Smooth muscle cell (in vitro differentiated cells): ENCODE results near the gene UBAP1L. TPM values are rescaled to one million over a fixed set of nuclear protein-coding genes. Genes with fewer than 3 reads are reported as not detected.

Experiments used
- DNase-seq: peaks from one replicate; lab custom pipeline; 2025; ENCODE audit not compliant: unreplicated experiment; lab: John Stamatoyannopoulos, UW
- H2AFZ ChIP-seq: fragments of 200-600 bp; sonication (generic); 2 replicates; pipeline ENCODE4 v1.6.0; 2016; ENCODE audit warnings: antibody characterized with exemption, low read depth, mild to moderate bottlenecking
- H3F3A ChIP-seq: fragments of 200-600 bp; sonication (generic); 2 replicates; pipeline ENCODE4 v1.6.0; 2017; ENCODE audit warnings: antibody characterized with exemption, low read depth
- H3K27ac ChIP-seq: fragments of 200-600 bp; sonication (generic); 2 replicates; pipeline ENCODE4 v1.5.1; 2016; ENCODE audit warnings: low read depth, mild to moderate bottlenecking
- H3K27me3 ChIP-seq: fragments of 200-600 bp; sonication (generic); 2 replicates; pipeline ENCODE4 v1.6.1; 2016; ENCODE audit warnings: low read depth, mild to moderate bottlenecking
- H3K36me3 ChIP-seq: fragments of 200-600 bp; sonication (generic); 2 replicates; pipeline ENCODE4 v1.5.1; 2016; ENCODE audit warnings: low read depth
- H3K4me1 ChIP-seq: fragments of 200-600 bp; sonication (generic); 2 replicates; pipeline ENCODE4 v1.5.1; 2016; ENCODE audit warnings: low read depth
- H3K4me2 ChIP-seq: fragments of 200-600 bp; sonication (generic); 2 replicates; pipeline ENCODE4 v1.6.0; 2016; ENCODE audit warnings: mild to moderate bottlenecking
- H3K4me3 ChIP-seq: fragments of 200-600 bp; sonication (generic); 2 replicates; pipeline ENCODE4 v1.5.1; 2016; ENCODE audit warnings: mild to moderate bottlenecking
- H3K79me2 ChIP-seq: fragments of 200-600 bp; sonication (generic); 2 replicates; pipeline ENCODE4 v1.6.0; 2016; ENCODE audit warnings: low read depth, mild to moderate bottlenecking
- H3K9ac ChIP-seq: fragments of 200-600 bp; sonication (generic); 2 replicates; pipeline ENCODE4 v1.6.0; 2016; ENCODE audit warnings: low read depth
- H3K9me3 ChIP-seq: fragments of 200-600 bp; sonication (generic); replicated peaks from 2 replicates; pipeline ENCODE4 v1.5.1; 2016; ENCODE audit warnings: low read depth
- H4K20me1 ChIP-seq: fragments of 200-600 bp; sonication (generic); 2 replicates; pipeline ENCODE4 v1.6.0; 2016; ENCODE audit warnings: low read depth
- WGBS: methylation state at CpG from one replicate; pipeline ENCODE4 v1.1.7; 2016; ENCODE audit warnings: low lambda C conversion rate; 5-methylcytosine and 5-hydroxymethylcytosine counted together
- polyA plus RNA-seq: library from polyadenylated mRNA; unstranded; fragments of >200 nt; fragmentation: Nextera tagmentation; extraction: Ambion mirVana; gene quantifications from 2 replicates; pipeline ENCODE4 v1.2.1, GENCODE V29; 2016
- total RNA-seq: library from RNA; depleted of rRNA; stranded (reverse); fragments of >200 nt; gene quantifications from 2 replicates; pipeline ENCODE4 v1.2.3, GENCODE V29; 2014
- TF ChIP-seq, protein P1 (sequence below): fragments of 200-600 bp; sonication (generic); IDR thresholded peaks from 2 replicates; pipeline ENCODE4 v1.5.1; 2017; ENCODE audit warnings: borderline replicate concordance, mild to moderate bottlenecking, antibody characterized with exemption; ENCODE audit not compliant: insufficient read depth, poor library complexity, severe bottlenecking

Gene UBAP1L
- total and polyA plus RNA-seq, 2 experiments from 2014 or later = 1.0 to 1.2 TPM

DNA sequence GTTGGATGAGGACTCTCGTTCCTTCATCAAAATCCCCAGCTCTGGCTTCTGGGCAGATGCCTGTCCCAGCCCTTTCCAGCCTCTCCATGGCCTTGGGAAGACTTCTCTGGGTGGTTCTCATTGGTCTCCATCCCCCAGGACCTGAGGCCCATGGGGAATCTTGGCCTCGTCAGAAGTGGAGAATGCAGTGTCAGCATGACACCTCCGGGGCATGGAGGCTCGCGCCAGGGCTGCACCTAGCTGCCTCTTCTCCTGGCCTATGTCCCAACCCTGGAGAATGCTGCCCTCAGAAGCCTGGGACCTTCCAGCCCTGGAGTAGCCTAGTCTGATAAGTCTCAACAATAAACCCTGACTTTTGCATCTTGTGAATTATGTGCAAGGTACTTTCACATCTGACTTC, 35.4 kb downstream of the UBAP1L start:
- peaks cover 28% of the 10 kb centered on the region for H3K4me1 ChIP-seq
- no peak overlapping the region for H3K4me3 ChIP-seq
- no peaks in the 10 kb centered on the region for H3K79me2 ChIP-seq
- TF ChIP-seq, protein P1, sequence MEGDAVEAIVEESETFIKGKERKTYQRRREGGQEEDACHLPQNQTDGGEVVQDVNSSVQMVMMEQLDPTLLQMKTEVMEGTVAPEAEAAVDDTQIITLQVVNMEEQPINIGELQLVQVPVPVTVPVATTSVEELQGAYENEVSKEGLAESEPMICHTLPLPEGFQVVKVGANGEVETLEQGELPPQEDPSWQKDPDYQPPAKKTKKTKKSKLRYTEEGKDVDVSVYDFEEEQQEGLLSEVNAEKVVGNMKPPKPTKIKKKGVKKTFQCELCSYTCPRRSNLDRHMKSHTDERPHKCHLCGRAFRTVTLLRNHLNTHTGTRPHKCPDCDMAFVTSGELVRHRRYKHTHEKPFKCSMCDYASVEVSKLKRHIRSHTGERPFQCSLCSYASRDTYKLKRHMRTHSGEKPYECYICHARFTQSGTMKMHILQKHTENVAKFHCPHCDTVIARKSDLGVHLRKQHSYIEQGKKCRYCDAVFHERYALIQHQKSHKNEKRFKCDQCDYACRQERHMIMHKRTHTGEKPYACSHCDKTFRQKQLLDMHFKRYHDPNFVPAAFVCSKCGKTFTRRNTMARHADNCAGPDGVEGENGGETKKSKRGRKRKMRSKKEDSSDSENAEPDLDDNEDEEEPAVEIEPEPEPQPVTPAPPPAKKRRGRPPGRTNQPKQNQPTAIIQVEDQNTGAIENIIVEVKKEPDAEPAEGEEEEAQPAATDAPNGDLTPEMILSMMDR = no peak
- H3K4me2 ChIP-seq = no peak overlapping the region
- H3K36me3 ChIP-seq = no peaks in the 10 kb centered on the region
- 86% methylated on average over 5 of the region's 5 CpGs for WGBS
- H3K27me3 ChIP-seq = no peaks in the 10 kb centered on the region
- DNase-seq = no peak
- H3F3A ChIP-seq = no peaks in the 10 kb centered on the region
- no peaks in the 10 kb centered on the region for H3K9me3 ChIP-seq
- no peak overlapping the region for H2AFZ ChIP-seq
- no peaks in the 10 kb centered on the region for H4K20me1 ChIP-seq
- H3K9ac ChIP-seq = no peak overlapping the region
- H3K27ac ChIP-seq = no peak overlapping the region

DNA sequence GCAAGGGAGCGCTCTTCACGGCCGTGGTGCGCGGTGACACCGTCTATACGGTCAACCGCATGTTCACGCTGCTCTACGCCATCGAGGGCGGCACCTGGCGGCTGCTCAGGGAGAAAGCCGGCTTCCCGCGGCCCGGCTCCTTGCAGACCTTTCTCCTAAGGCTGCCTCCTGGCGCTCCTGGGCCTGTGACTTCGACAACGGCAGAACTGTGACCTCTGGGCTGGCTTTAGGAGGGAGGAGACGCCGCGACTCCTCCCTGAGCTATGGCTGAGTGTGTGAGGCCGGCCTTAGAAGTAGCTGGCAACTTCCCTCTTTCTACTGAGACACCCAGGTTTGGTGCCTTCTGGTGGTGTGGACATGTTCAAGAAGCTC, 37.0 kb downstream of the UBAP1L start:
- TF ChIP-seq, protein P1 = peak; percentile 40
- Histone ChIP-seq H3K4me2 (no peak overlapping the region), H4K20me1 (no peaks in the 10 kb centered on the region), H3K27me3 (no peaks in the 10 kb centered on the region), H3K79me2 (no peaks in the 10 kb centered on the region), H3K9me3 (no peaks in the 10 kb centered on the region), H3K27ac (no peak overlapping the region), H3K4me1 (peaks cover 12% of the 10 kb centered on the region), H3F3A (no peaks in the 10 kb centered on the region), H3K9ac (no peak overlapping the region), H3K4me3 (no peak overlapping the region), H2AFZ (no peak overlapping the region), H3K36me3 (no peaks in the 10 kb centered on the region)
- 23% methylated on average over 24 of the region's 24 CpGs for WGBS
- DNase-seq = no peak

DNA sequence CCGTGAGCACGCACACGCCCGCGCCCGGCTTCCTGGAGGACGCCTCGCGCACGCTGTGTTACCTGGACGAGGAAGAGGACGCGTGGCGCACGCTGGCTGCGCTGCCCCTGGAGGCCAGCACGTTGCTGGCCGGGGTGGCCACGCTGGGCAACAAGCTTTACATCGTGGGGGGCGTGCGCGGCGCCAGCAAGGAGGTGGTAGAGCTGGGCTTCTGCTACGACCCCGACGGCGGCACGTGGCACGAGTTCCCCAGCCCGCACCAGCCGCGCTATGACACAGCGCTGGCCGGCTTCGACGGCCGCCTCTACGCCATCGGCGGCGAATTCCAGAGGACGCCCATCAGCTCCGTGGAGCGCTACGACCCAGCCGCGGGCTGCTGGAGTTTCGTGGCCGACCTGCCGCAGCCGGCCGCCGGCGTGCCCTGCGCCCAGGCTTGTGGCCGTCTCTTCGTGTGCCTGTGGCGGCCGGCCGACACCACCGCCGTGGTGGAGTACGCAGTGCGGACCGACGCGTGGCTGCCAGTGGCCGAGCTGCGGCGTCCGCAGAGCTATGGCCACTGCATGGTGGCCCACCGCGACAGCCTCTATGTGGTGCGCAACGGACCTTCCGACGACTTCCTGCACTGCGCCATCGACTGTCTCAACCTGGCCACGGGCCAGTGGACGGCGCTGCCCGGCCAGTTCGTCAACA, 37.6 kb downstream of the UBAP1L start:
- no peaks in the 10 kb centered on the region for H3K9me3 ChIP-seq
- H3K79me2 ChIP-seq = no peaks in the 10 kb centered on the region
- no peaks in the 10 kb centered on the region for H3F3A ChIP-seq
- no peak overlapping the region for H3K9ac ChIP-seq
- H2AFZ ChIP-seq = no peak overlapping the region
- no peaks in the 10 kb centered on the region for H4K20me1 ChIP-seq
- H3K27me3 ChIP-seq = no peaks in the 10 kb centered on the region
- H3K36me3 ChIP-seq = no peaks in the 10 kb centered on the region
- 85% methylated on average over 67 of the region's 85 CpGs for WGBS
- no peak overlapping the region for H3K4me3 ChIP-seq
- no peak overlapping the region for H3K27ac ChIP-seq
- DNase-seq = no peak
- peaks cover 7% of the 10 kb centered on the region for H3K4me1 ChIP-seq
- H3K4me2 ChIP-seq = no peak overlapping the region
- TF ChIP-seq, protein P1 = no peak
